ENCODE results near the gene OR6N2. TPM values are rescaled to one million over a fixed set of nuclear protein-coding genes. Genes with fewer than 3 reads are reported as not detected.

The OR6N2 gene
- total and polyA plus RNA-seq, 9 of the 15 experiments (the other 6 are each of a cell fraction or from before 2014, with no cell fraction given), result not detected

DNA sequence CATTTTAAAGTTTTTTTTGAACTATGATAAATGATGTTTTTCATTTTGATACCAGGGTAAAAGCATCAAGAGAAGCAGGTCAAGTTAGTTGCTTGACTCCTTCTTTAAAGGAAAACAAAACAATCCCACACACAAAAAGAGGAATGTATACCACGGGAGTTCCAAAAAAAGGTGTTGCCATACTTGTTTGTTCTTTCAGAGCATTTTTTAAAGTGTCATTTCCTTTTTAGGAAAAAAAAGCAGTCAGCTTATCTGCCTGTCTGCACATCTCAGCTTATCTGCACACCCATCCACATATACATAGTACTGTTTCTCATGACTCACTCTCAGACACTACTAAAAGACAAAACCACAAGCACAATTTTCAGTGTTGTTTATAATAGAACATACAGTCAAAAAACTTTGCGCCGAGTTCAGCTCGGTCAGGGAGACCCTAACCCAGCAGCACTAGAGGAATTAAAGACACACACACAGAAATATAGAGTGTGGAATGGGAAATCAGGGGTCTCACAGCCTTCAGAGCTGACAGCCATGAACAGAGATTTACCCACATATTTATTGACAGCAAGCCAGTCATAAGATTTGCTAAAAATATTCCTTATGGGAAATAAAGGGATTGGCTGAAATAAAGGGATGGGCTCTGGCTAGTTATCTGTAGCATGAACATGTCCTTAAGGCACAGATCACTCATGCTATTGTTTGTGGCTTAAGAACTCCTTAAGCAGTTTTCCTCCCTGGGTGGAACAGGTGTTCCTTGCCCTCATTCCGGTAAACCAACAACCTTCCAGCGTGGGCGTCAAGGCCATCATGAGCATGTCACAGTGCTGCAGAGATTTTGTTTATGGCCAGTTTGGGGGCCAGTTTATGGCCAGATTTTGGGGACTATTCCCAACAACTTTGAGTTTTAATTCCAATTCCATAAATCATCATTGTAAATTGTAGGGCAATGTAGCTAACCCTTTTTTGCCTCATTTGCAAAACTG lies 38.7 kb upstream of the OR6N2 start (continued):
- TF ChIP-seq IRF2 (CRISPR knock-in tag; IDR thresholded peaks at IDR 0.05) (no peak), RBM15 (IDR thresholded peaks at IDR 0.05; ENCODE audit: insufficient read depth, low read length) (no peak), WHSC1 (IDR thresholded peaks at IDR 0.05; ENCODE audit: low read length) (no peak), TAF9B (IDR thresholded peaks at IDR 0.05; ENCODE audit: partially characterized antibody) (no peak), ARNT (IDR thresholded peaks at IDR 0.05) (peak in 1 of 2 experiments; percentile 73; a peak in 1 of 4 replicates), BRCA1 (IDR thresholded peaks at IDR 0.05) (no peak), BRCA1 (CRISPR knock-in tag; IDR thresholded peaks at IDR 0.05) (no peak), ZNF143 (CRISPR knock-in tag; IDR thresholded peaks at IDR 0.05) (no peak), TSC22D4 (tag; IDR thresholded peaks at IDR 0.05) (no peak), GATAD2B (IDR thresholded peaks at IDR 0.05; ENCODE audit: borderline replicate concordance) (peak; percentile 96), MEF2D (tag; conservative IDR thresholded peaks at IDR 0.05; ENCODE audit: low read depth) (peak; percentile 89), ZNF408 (CRISPR knock-in tag; IDR thresholded peaks at IDR 0.05; ENCODE audit: low read depth) (no peak), NUFIP1 (IDR thresholded peaks at IDR 0.05; ENCODE audit: partially characterized antibody) (no peak), MIER1 (IDR thresholded peaks at IDR 0.05; ENCODE audit: low read depth) (no peak), PRMT5 (CRISPR knock-in tag; IDR thresholded peaks at IDR 0.05) (no peak), ZBTB8A (IDR thresholded peaks at IDR 0.05; ENCODE audit: partially characterized antibody) (no peak), MCM3 (IDR thresholded peaks at IDR 0.05) (no peak), STAT5A (IDR thresholded peaks at IDR 0.05; ENCODE audit: borderline replicate concordance, low read length) (peak; percentile 80), USF1 (CRISPR knock-in tag; IDR thresholded peaks at IDR 0.05) (no peak), EP400 (IDR thresholded peaks at IDR 0.05) (peak; percentile 48), ZNF561 (CRISPR knock-in tag; conservative IDR thresholded peaks at IDR 0.05) (no peak), EHMT2 (IDR thresholded peaks at IDR 0.05) (no peak), MLLT1 (IDR thresholded peaks at IDR 0.05) (peak in 1 of 2 experiments; percentile 89; a peak in 2 of 4 replicates), CBFA2T2 (conservative IDR thresholded peaks at IDR 0.05) (peak; percentile 90), SMAD3 (CRISPR knock-in tag; conservative IDR thresholded peaks at IDR 0.05) (no peak; the same call in 1 of the 2 replicates), ETS2 (tag; IDR thresholded peaks at IDR 0.05; ENCODE audit: borderline replicate concordance, poor library complexity, severe bottlenecking) (no peak)
- TF ChIP-seq, protein P1, sequence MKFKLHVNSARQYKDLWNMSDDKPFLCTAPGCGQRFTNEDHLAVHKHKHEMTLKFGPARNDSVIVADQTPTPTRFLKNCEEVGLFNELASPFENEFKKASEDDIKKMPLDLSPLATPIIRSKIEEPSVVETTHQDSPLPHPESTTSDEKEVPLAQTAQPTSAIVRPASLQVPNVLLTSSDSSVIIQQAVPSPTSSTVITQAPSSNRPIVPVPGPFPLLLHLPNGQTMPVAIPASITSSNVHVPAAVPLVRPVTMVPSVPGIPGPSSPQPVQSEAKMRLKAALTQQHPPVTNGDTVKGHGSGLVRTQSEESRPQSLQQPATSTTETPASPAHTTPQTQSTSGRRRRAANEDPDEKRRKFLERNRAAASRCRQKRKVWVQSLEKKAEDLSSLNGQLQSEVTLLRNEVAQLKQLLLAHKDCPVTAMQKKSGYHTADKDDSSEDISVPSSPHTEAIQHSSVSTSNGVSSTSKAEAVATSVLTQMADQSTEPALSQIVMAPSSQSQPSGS (CRISPR knock-in tag; IDR thresholded peaks at IDR 0.05), result no peak

Measured in K562 (cell line).